Measurements from ENCODE around the gene CXCL8. TPM values are rescaled to one million over a fixed set of nuclear protein-coding genes. Genes with fewer than 3 reads are reported as not detected.
"Not testable (repeated sequence)": the region's sequence is repeated elsewhere in the genome, so short reads cannot be mapped to it uniquely, and the experiment has no call there.

Gene CXCL8
- under 1 TPM; 0.31 to 0.38 TPM for total RNA-seq

DNA sequence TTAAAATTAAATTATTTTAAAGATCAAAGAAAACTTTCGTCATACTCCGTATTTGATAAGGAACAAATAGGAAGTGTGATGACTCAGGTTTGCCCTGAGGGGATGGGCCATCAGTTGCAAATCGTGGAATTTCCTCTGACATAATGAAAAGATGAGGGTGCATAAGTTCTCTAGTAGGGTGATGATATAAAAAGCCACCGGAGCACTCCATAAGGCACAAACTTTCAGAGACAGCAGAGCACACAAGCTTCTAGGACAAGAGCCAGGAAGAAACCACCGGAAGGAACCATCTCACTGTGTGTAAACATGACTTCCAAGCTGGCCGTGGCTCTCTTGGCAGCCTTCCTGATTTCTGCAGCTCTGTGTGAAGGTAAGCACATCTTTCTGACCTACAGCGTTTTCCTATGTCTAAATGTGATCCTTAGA is at the start of gene CXCL8:
Gene CXCL8 (plus strand): TSS at position 217 of the 426 bp plus-strand sequence. CDS start 90 bp downstream, at position 307.
- DNase-seq, result no peak
- Mint-ChIP-seq H3K4me3 (peak within 1 kb of the TSS; percentile 4), H3K9me3 (peaks cover 3% of the 10 kb centered on the region), H3K4me1 (peaks cover 4% of the 10 kb centered on the region), H3K36me3 (no peaks in the 10 kb centered on the region), H3K27ac (no peak within 1 kb of the TSS), H3K27me3 (peaks cover 10% of the 10 kb centered on the region)

DNA sequence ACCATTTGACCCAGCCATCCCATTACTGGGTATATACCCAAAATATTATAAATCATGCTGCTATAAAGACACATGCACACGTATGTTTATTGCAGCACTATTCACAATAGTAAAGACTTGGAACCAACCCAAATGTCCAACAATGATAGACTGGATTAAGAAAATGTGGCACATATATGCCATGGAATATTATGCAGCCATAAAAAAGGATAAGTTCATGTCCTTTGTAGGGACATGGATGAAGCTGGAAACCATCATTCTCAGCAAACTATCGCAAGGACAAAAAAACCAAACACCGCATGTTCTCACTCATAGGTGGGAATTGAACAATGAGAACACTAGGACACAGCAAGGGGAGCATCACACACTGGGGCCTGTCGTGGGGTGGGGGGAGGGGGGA is 49.2 kb upstream of the CXCL8 start:
- H3K36me3 Mint-ChIP-seq, H3K4me3 Mint-ChIP-seq: not testable (repeated sequence)

DNA sequence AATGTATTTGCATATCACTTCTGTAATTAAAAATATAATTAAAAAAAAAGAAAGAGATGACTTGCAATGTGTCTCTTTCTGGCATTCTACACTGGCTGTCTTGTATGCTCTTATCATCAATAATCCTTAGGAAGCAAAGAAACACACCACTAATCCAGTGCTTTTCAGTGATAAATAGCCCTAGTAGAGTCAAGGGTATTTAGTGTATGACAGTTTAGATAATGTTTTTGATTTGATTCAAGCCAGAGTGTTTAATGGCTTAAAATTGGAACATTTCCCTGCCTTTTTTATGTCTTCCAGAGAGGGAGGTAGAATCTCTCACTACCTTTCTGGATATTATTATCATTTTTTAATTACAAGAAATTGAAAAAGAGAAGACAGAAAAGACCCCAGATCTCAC is 48.6 kb upstream of the CXCL8 start:
- Mint-ChIP-seq H3K9me3 (peaks cover 2% of the 10 kb centered on the region), H3K4me3 (no peak overlapping the region), H3K27ac (no peak overlapping the region), H3K4me1 (no peaks in the 10 kb centered on the region), H3K36me3 (no peaks in the 10 kb centered on the region), H3K27me3 (no peaks in the 10 kb centered on the region)
- DNase-seq, result no peak

More for the DNA sequence above, 49.2 kb upstream of the CXCL8 start:
- H3K4me1 Mint-ChIP-seq, H3K27me3 Mint-ChIP-seq, H3K9me3 Mint-ChIP-seq, DNase-seq, H3K27ac Mint-ChIP-seq: not testable (repeated sequence)

DNA sequence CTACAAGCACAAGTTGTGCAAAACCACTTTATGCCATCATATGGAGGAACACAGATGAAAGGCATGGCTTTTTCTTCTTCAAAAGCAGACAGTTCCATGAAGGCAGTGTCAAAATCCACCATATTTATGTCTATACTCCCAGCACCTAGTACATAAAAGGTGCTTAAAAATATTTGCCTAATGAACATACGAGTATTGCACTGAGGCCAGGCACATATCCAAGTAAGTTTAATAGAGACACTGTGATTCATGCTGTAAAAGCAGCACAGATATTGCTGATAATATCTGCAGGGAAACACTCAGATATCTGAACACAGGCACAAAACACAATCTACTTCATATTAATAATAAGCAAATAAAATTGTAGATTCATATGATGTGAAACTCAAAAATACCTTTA is 48.1 kb upstream of the CXCL8 start:
- no peaks in the 10 kb centered on the region for H3K36me3 Mint-ChIP-seq
- DNase-seq, result no peak
- no peak overlapping the region for H3K4me3 Mint-ChIP-seq
- H3K27me3 Mint-ChIP-seq, result no peaks in the 10 kb centered on the region
- H3K9me3 Mint-ChIP-seq, result peaks cover 2% of the 10 kb centered on the region
- H3K4me1 Mint-ChIP-seq, result no peaks in the 10 kb centered on the region
- no peak overlapping the region for H3K27ac Mint-ChIP-seq

DNA sequence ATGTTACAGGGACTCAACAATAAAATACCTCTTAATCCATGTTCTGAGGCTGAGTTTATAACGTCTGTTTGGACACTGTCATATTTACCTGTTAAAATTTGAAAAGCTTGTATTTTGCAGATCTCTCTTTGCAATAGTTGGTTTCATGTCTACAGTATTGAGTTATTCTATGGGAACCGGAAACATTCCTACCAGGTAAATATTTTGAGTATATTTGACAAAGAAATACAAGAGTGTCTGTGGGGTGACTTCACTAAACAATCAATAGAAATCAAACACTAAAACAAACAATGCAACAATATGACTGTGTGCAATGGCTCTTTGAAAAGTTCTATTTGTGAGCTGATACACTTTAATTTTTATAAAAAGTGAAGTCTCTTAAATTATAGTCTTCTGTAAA is 47.7 kb upstream of the CXCL8 start:
- Mint-ChIP-seq H3K9me3 (peaks cover 2% of the 10 kb centered on the region), H3K4me1 (no peaks in the 10 kb centered on the region), H3K36me3 (no peaks in the 10 kb centered on the region), H3K27me3 (no peaks in the 10 kb centered on the region), H3K27ac (no peak overlapping the region), H3K4me3 (no peak overlapping the region)
- DNase-seq, result no peak

DNA sequence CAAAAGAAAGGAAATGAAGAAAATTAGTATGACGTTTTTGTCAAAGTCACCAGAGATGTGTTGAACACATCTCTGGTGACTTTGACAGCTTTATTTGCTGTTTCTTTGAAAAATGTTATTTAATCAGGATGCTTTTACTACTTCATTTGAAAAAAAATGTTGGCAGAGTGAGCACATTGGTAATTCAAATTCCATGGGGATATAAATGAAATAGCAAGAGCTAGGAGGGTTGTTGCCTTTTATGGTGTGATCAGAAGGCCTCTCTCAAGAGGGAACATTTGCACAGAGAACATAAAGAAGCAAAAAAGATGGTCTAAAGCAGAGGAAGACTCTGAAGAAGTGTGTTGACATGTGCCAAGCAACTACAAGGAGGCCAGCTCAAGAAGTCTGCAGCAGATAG is 46.6 kb upstream of the CXCL8 start:
- H3K27me3 Mint-ChIP-seq, result no peaks in the 10 kb centered on the region
- no peak overlapping the region for H3K4me3 Mint-ChIP-seq
- peaks cover 2% of the 10 kb centered on the region for H3K9me3 Mint-ChIP-seq
- no peaks in the 10 kb centered on the region for H3K4me1 Mint-ChIP-seq
- no peak for DNase-seq
- no peaks in the 10 kb centered on the region for H3K36me3 Mint-ChIP-seq
- no peak overlapping the region for H3K27ac Mint-ChIP-seq

DNA sequence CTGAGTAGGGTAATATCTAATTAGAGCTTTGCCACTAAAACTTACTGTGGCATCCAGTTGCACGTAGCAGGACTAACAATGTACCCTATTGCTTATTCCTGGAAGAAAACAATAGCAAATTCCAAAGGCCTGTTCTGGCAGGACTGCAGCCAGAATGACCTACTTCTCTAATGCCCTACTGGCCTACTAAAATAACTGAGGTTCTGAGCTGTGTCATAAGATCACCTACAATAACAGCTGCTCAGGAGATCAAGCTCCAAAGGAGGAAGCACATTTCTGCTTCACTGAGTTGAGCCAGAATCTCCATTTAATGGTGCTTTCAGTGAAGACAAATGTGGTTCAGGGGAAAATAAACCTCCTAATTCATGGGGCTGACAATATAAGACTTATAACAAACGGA is 42.2 kb upstream of the CXCL8 start:
- H3K36me3 Mint-ChIP-seq, result no peaks in the 10 kb centered on the region
- H3K9me3 Mint-ChIP-seq, result no peaks in the 10 kb centered on the region
- H3K27me3 Mint-ChIP-seq, result no peaks in the 10 kb centered on the region
- H3K4me1 Mint-ChIP-seq, result no peaks in the 10 kb centered on the region
- no peak overlapping the region for H3K4me3 Mint-ChIP-seq
- DNase-seq, result no peak
- no peak overlapping the region for H3K27ac Mint-ChIP-seq

DNA sequence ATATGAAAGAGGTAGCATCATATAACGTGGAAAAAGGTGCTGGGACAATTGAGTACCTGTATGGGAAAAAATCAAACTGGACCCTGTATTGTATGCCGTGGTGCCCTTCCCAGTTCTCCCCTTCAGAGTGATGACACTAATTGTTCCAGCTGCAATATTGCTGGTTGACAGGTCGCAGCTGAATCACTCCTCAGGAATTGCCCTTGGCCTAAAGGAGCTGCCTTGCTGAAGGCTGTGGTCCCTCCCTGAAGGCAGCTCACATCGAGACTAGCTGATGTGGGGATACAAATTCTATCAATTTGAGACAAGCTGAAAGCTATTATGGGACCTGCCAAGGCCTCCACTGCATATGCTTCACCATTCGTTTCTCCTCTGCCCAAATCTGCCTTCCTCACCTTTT is 39.3 kb upstream of the CXCL8 start:
- Mint-ChIP-seq H3K27me3 (peaks cover 6% of the 10 kb centered on the region), H3K9me3 (no peaks in the 10 kb centered on the region), H3K36me3 (no peaks in the 10 kb centered on the region), H3K4me3 (no peak overlapping the region), H3K4me1 (no peaks in the 10 kb centered on the region), H3K27ac (no peak overlapping the region)
- DNase-seq, result no peak

DNA sequence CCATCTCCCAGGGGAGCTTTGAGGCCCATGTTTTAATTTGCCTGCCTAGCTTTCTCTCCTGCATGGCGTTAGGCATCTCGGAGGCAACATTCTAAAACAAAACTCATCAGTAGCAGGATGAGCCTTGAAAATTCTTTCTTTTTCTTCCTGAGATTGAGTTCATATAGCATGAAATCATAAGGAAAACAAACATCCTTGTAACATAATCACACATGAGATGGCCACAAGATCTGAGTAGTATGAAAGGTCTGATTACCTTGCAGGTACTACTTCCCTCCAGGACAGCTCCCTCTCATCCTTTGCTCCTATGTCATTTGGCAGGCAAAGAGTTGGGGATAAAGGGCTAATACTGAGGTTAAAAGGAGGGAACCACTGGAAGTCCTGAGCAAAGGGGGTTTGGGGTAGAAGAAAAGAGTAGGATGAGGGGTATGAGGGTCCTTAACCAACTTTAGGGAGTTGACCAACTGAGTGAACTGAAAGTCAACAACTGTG is 37.5 kb upstream of the CXCL8 start:
- H3K27me3 Mint-ChIP-seq, result peaks cover 6% of the 10 kb centered on the region
- H3K9me3 Mint-ChIP-seq, result no peaks in the 10 kb centered on the region
- H3K4me1 Mint-ChIP-seq, result no peaks in the 10 kb centered on the region
- H3K4me3 Mint-ChIP-seq, result no peak overlapping the region
- no peak overlapping the region for H3K27ac Mint-ChIP-seq
- H3K36me3 Mint-ChIP-seq, result no peaks in the 10 kb centered on the region
- no peak for DNase-seq

DNA sequence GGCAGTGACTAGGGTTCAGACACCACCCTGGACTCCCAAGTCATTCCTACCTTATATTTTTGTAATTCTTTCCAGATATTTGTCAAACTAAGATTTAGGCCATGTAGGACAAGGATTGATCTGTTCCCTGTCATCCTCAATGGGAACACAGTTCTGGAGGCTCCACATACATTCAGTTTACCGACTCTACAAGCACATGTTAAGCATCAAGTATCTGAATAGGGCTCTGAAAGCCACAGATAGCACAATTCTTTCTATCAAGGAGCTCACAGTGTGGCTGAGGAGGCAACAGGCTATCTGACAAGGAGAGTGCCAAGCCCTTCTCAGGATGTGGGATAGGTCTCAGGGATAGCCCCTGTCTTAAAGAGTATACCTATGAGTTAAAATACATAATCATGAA is 37.0 kb upstream of the CXCL8 start:
- no peaks in the 10 kb centered on the region for H3K36me3 Mint-ChIP-seq
- no peak overlapping the region for H3K27ac Mint-ChIP-seq
- H3K4me3 Mint-ChIP-seq, result no peak overlapping the region
- H3K9me3 Mint-ChIP-seq, result no peaks in the 10 kb centered on the region
- no peaks in the 10 kb centered on the region for H3K4me1 Mint-ChIP-seq
- peaks cover 6% of the 10 kb centered on the region for H3K27me3 Mint-ChIP-seq
- DNase-seq, result no peak

DNA sequence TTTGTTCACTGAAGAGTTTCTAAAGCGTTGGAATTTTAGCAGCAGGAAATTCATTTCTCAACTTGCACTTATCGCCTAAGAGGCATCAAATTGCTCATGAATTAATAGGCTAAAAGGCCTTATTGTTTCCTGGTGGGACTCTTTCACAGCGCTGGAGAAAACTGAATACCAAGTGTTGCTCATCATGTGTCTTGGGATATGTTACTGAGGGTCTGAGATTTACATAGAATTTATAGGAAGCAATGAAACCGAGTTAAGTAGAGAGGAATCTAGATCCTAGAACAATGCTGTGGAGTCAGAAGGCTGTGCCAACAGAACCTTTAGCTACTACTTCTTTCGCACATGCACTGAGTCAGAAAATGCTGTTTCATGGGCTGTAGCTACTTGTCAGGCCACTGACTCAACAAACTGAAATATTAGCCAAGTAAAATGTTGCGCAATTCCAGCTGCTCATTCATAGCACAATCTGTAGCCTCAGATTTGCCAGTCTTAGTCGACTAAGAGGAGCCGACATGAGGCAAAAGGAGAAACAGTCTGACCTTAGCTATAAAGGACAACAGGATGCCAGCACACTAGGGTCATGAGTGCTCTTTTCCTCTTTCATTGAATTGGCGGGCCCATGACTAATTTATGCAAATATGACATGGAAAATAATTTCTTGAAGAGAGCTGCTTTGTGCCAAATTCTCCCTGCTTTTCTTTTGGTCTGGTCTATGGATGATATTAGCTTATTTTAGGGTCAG is 35.9 kb upstream of the CXCL8 start:
- H3K9me3 Mint-ChIP-seq, result no peaks in the 10 kb centered on the region
- H3K36me3 Mint-ChIP-seq, result no peaks in the 10 kb centered on the region
- H3K27ac Mint-ChIP-seq, result no peak overlapping the region
- no peak for DNase-seq
- no peaks in the 10 kb centered on the region for H3K4me1 Mint-ChIP-seq
- H3K4me3 Mint-ChIP-seq, result no peak overlapping the region
- H3K27me3 Mint-ChIP-seq, result peaks cover 6% of the 10 kb centered on the region

DNA sequence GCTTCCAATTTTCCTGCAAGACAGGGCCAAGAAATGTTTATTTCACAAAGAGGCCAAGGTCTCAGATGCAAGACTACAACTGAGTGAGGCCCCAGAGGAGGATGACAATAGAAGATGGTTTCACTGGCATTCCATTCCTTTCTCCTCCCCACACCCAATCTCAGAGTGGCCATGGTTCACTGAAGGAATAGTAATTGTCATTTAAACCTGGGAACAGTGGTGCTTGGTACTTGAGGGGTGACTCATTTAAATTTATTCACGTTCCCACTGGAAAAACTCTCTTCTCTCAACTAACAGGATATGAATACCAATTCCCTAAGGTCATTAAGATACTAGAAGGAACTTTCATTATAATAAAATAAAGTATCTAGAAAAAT is 35.3 kb upstream of the CXCL8 start:
- Mint-ChIP-seq H3K9me3 (no peaks in the 10 kb centered on the region), H3K4me3 (no peak overlapping the region), H3K4me1 (no peaks in the 10 kb centered on the region), H3K27ac (no peak overlapping the region), H3K27me3 (peaks cover 6% of the 10 kb centered on the region), H3K36me3 (no peaks in the 10 kb centered on the region)
- no peak for DNase-seq

DNA sequence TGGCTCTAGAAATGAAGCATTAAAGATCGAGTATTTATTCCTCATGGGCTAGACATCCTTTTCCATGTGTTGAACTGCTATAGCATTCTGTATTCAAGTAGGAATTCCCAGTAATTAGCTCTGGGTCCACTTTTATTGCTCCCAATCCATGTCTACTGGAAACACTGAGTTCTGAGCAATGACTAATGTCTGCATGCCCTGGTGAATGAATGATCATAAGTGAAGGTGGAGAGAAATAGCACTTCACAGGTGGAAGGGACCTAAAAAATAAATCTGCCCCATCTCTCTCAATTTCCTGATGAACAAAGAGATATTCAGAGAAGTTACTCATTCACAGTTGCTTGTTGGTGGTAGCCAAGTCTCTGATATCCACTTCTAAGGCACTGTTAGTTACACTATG is 34.6 kb upstream of the CXCL8 start:
- no peaks in the 10 kb centered on the region for H3K36me3 Mint-ChIP-seq
- no peak overlapping the region for H3K27ac Mint-ChIP-seq
- H3K9me3 Mint-ChIP-seq, result no peaks in the 10 kb centered on the region
- peaks cover 6% of the 10 kb centered on the region for H3K27me3 Mint-ChIP-seq
- no peak for DNase-seq
- H3K4me3 Mint-ChIP-seq, result no peak overlapping the region
- H3K4me1 Mint-ChIP-seq, result no peaks in the 10 kb centered on the region

DNA sequence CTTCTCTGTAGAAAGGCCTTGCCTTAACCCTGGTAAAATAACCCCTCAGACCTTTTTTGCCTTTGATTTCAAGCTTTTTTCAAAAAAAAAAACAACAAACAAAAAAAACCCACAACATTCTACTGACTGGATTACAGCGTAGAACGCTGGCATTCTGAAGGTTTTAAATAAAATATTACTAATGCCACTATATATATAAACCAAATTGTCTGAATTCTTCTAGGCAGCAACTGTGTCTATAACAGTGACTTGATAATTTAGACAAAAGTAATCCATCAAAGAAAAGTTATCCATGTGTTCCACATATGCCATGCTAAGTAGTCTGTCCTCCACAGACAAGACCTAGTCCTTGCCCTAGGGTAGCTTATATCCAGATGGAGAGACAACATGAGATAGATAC is 33.6 kb upstream of the CXCL8 start:
- H3K36me3 Mint-ChIP-seq, result no peaks in the 10 kb centered on the region
- no peaks in the 10 kb centered on the region for H3K9me3 Mint-ChIP-seq
- no peak for DNase-seq
- peaks cover 6% of the 10 kb centered on the region for H3K27me3 Mint-ChIP-seq
- H3K4me3 Mint-ChIP-seq, result no peak overlapping the region
- H3K27ac Mint-ChIP-seq, result no peak overlapping the region
- no peaks in the 10 kb centered on the region for H3K4me1 Mint-ChIP-seq

DNA sequence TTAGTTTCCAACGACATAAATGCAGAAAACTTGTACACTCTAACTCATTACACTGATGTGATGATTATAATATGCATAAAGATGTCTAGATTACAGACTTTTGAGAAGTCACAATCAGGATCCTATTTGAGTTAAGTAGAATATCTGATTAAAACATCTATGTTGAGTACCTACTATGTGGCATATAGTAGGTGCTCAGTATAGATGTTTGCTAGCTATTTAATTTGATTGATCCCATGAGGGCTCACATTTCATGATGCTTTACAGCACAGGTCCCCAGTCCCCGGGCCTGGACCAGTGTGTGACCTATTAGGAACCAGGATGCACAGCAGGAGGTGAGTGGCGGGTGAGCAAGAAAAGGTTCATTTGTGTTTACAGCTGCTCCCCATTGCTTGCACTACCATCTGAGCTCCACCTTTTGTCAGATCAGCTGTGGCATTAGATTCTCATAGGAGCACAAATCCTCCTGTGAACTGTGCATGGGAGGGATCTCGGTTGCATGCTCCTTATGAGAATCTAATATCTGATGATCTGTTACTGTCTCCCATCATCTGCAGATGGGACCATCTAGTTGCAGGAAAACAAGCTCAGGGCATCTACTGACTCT is 33.0 kb upstream of the CXCL8 start:
- no peak overlapping the region for H3K4me3 Mint-ChIP-seq
- H3K27me3 Mint-ChIP-seq, result peaks cover 6% of the 10 kb centered on the region
- DNase-seq, result no peak
- no peaks in the 10 kb centered on the region for H3K4me1 Mint-ChIP-seq
- H3K36me3 Mint-ChIP-seq, result no peaks in the 10 kb centered on the region
- H3K27ac Mint-ChIP-seq, result no peak overlapping the region
- no peaks in the 10 kb centered on the region for H3K9me3 Mint-ChIP-seq

Measured in activated naive CD8-positive, alpha-beta T cell treated with anti-CD3 and anti-CD28 coated beads for 36 hours (primary cell).